ENCODE data around the gene DNAI1. TPM values are rescaled to one million over a fixed set of nuclear protein-coding genes. Genes with fewer than 3 reads are reported as not detected.
A peak's percentile ranks its signal among the peaks of the same experiment; 100 is the strongest.

Gene DNAI1
- total and polyA plus RNA-seq, 3 experiments from 2014 or later: not detected

DNA sequence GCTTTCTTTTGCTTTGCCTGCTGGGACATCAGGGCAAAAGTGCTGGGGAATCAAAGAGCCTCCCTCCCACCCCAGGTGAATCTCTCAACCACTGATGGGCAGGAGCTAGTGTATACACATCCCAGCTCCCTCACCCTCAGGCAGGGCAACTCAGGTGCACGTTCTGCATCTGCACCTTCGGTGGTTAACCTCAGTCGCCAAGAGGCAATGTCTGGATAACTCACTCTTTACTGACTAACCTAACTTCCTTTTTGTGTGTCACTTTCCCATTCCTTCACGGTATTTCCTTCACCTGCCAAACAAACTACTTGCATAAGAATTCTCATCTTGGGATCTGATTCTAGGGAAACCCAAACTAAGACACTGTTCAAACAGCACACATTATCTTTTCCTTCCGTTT is 104.7 kb downstream of the DNAI1 start:
- no peak overlapping the region for H3K4me3 Mint-ChIP-seq
- no peaks in the 10 kb centered on the region for H3K4me1 ChIP-seq (ENCODE audit: insufficient read depth, low read length)
- H3K4me1 Mint-ChIP-seq: peaks cover 0 to 2% (median 0%) of the 10 kb centered on the region in 3 donors
- no peak overlapping the region for H3K4me3 ChIP-seq (ENCODE audit: low read length)
- ChIA-PET POLR2A (no interaction called here), CTCF (interaction anchor here (0.8 kb wide), 1 partner anchor 28 kb away, joined by 3 read pairs; no protein-coding TSS in a partner anchor)
- peaks cover 13 to 56% of the 10 kb centered on the region in 2 donors for H3K27me3 Mint-ChIP-seq
- peaks cover 5% of the 10 kb centered on the region for H3K9me3 ChIP-seq (ENCODE audit: low read length)
- no peaks in the 10 kb centered on the region for H3K36me3 ChIP-seq (ENCODE audit: insufficient read depth, low read length)
- H3K9me3 Mint-ChIP-seq: peaks cover 0 to 5% (median 2%) of the 10 kb centered on the region in 5 donors
- H3K27ac ChIP-seq (ENCODE audit: low read depth, low read length): no peak overlapping the region
- H3K36me3 Mint-ChIP-seq: peaks cover 0 to 2% (median 0%) of the 10 kb centered on the region in 3 donors
- H3K27me3 ChIP-seq (ENCODE audit: insufficient read depth, low read length, poor library complexity, severe bottlenecking): no peaks in the 10 kb centered on the region
- DNase-seq: no peak
- H3K27ac Mint-ChIP-seq: no peak overlapping the region

DNA sequence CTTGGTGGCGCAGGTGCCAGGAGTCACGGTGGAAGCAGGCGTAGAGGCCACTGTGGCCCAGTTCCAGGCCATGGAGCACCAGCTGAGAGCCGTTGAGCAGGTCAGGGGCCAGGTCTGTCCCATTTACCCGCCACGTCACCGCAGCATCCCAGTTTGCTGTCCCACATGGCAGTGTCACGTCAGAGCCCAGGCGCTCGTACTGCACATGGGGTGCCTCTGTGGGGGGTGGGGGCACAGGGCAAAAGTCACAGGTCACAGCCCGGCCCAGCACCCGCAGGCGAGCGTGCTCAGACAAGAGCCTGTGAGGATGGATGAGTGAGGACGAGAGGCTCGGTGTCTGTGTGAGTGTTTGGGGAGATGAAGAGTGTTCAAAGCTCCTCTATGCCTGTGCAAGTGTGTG is 106.0 kb downstream of the DNAI1 start:
- CTCF ChIA-PET: no interaction called here

DNA sequence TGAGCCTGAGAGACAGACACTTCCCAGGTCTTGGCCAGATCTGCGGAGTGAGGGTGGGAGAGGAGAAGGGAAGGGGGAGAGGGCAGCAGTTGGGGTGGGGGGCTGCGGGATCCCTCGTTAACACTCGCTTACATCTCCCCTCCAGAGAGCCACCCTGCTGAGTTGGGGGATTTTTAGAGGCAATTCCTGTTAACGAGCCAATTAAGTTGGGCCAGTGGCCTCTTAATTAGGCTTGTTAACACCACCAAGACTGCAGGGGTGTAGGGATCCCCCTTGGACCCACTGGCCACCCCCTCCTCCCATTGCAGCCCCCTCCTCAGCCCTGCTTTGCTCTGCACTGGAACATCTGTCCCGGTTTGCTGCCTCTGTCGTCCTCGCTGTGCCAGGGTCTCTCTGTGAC is 107.3 kb downstream of the DNAI1 start:
- H3K4me1 Mint-ChIP-seq: no peaks in the 10 kb centered on the region
- peak overlapping the region in 1 of 8 donors; percentile 35 for H3K27ac Mint-ChIP-seq
- Histone ChIP-seq H3K27me3 (ENCODE audit: insufficient read depth, low read length, poor library complexity, severe bottlenecking) (no peaks in the 10 kb centered on the region), H3K36me3 (ENCODE audit: insufficient read depth, low read length) (no peaks in the 10 kb centered on the region), H3K27ac (ENCODE audit: low read depth, low read length) (no peak overlapping the region), H3K9me3 (ENCODE audit: low read length) (peaks cover 5% of the 10 kb centered on the region), H3K4me3 (ENCODE audit: low read length) (no peak overlapping the region), H3K4me1 (ENCODE audit: insufficient read depth, low read length) (no peaks in the 10 kb centered on the region)
- POLR2A ChIA-PET: no interaction called here
- CTCF ChIA-PET: no interaction called here
- peaks cover 0 to 2% (median 0%) of the 10 kb centered on the region in 3 donors for H3K36me3 Mint-ChIP-seq
- no peak for DNase-seq
- H3K4me3 Mint-ChIP-seq: no peak overlapping the region
- H3K27me3 Mint-ChIP-seq: peaks cover 11 to 51% of the 10 kb centered on the region in 2 donors
- H3K9me3 Mint-ChIP-seq: peaks cover 0 to 5% (median 2%) of the 10 kb centered on the region in 5 donors

More for the DNA sequence above, 106.0 kb downstream of the DNAI1 start:
- Mint-ChIP-seq H3K27ac (no peak overlapping the region), H3K36me3 (peaks cover 0 to 2% (median 0%) of the 10 kb centered on the region in 3 donors), H3K4me3 (no peak overlapping the region), H3K27me3 (peaks cover 11 to 51% of the 10 kb centered on the region in 2 donors), H3K4me1 (peaks cover 0 to 2% (median 0%) of the 10 kb centered on the region in 3 donors), H3K9me3 (peaks cover 0 to 5% (median 2%) of the 10 kb centered on the region in 5 donors)
- H3K27me3 ChIP-seq (ENCODE audit: insufficient read depth, low read length, poor library complexity, severe bottlenecking): no peaks in the 10 kb centered on the region
- no peaks in the 10 kb centered on the region for H3K36me3 ChIP-seq (ENCODE audit: insufficient read depth, low read length)
- H3K4me3 ChIP-seq (ENCODE audit: low read length): no peak overlapping the region
- peaks cover 5% of the 10 kb centered on the region for H3K9me3 ChIP-seq (ENCODE audit: low read length)
- no peaks in the 10 kb centered on the region for H3K4me1 ChIP-seq (ENCODE audit: insufficient read depth, low read length)
- DNase-seq: no peak
- H3K27ac ChIP-seq (ENCODE audit: low read depth, low read length): no peak overlapping the region
- POLR2A ChIA-PET: no interaction called here

DNA sequence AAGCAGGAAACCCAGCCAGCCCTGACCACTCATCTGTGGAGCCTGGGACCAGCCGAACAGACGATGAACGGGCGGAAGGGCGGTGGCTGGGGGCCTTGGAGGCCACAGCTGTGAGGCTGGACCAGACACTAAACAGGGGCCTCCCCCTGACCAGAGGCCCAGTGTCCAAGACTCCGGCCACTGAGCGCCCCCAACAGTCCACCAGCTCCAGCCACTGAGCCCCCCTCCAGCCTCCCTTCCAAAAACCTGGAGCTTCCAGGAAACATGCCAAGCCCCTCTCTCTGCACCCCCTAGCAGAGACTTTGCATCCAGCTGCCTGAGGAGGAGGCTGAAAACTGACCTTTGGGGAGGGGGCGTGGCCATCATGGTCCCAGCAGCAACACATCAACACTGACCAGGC is 107.7 kb downstream of the DNAI1 start:
- H3K4me3 ChIP-seq (ENCODE audit: low read length): no peak overlapping the region
- no peak overlapping the region for H3K4me3 Mint-ChIP-seq
- no peak overlapping the region for H3K27ac ChIP-seq (ENCODE audit: low read depth, low read length)
- H3K27me3 ChIP-seq (ENCODE audit: insufficient read depth, low read length, poor library complexity, severe bottlenecking): no peaks in the 10 kb centered on the region
- no peak for DNase-seq
- peaks cover 11 to 46% of the 10 kb centered on the region in 2 donors for H3K27me3 Mint-ChIP-seq
- H3K36me3 ChIP-seq (ENCODE audit: insufficient read depth, low read length): no peaks in the 10 kb centered on the region
- no peak overlapping the region for H3K27ac Mint-ChIP-seq
- POLR2A ChIA-PET: no interaction called here
- H3K36me3 Mint-ChIP-seq: peaks cover 0 to 2% (median 0%) of the 10 kb centered on the region in 3 donors
- CTCF ChIA-PET: no interaction called here
- H3K4me1 ChIP-seq (ENCODE audit: insufficient read depth, low read length): no peaks in the 10 kb centered on the region
- no peaks in the 10 kb centered on the region for H3K4me1 Mint-ChIP-seq
- H3K9me3 Mint-ChIP-seq: peaks cover 0 to 5% (median 2%) of the 10 kb centered on the region in 5 donors
- peaks cover 5% of the 10 kb centered on the region for H3K9me3 ChIP-seq (ENCODE audit: low read length)

DNA sequence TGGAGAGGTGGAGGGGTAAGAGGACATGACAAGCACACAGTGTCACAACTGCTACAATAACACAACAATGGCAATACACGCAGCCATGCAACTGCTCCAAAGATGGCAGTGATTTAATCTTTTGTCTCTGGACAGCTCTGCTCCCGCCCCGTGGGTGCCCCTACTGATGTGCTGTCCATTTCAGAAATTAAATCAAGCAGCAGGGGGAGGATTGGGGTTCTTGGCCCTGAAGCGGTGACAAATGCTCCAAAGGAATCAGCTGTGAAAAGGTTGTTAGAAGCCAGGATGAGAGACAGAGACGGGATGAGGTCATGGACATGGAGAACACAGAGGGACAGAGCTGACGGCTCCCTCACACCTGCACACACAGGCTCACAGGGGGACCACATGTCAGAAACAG is 108.4 kb downstream of the DNAI1 start:
- CTCF ChIA-PET: no interaction called here

DNA sequence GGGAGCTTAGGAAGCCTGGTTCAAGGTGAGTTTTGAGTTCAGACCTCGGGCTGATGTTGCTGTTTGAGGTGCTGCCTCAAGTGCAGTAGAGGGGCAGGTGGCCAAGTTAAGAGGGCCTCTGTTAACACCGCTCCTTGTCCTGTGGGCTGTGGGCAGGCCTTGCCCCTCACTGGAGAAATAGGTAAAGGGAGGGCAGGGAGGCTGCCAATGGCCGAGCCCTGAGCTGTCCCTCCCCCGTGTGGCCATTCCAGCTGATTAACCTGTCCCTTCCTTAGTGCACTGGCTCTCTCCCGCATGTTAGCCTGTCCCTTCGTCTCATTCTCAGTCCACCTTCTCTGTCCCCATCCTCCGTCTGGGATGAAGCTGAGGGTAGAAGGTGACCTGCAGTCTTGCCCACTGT is 109.5 kb downstream of the DNAI1 start:
- DNase-seq: no peak
- H3K4me1 ChIP-seq (ENCODE audit: insufficient read depth, low read length): no peaks in the 10 kb centered on the region
- H3K4me3 ChIP-seq (ENCODE audit: low read length): no peak overlapping the region
- no peak overlapping the region for H3K27ac ChIP-seq (ENCODE audit: low read depth, low read length)
- ChIA-PET POLR2A (no interaction called here), CTCF (no interaction called here)
- peaks cover 0 to 2% (median 0%) of the 10 kb centered on the region in 5 donors for H3K9me3 Mint-ChIP-seq
- no peak overlapping the region for H3K4me3 Mint-ChIP-seq
- H3K27ac Mint-ChIP-seq: peak overlapping the region in 1 of 8 donors; percentile 85
- peaks cover 0 to 2% (median 0%) of the 10 kb centered on the region in 3 donors for H3K36me3 Mint-ChIP-seq
- peaks cover 2% of the 10 kb centered on the region for H3K27me3 ChIP-seq (ENCODE audit: insufficient read depth, low read length, poor library complexity, severe bottlenecking)
- H3K4me1 Mint-ChIP-seq: no peaks in the 10 kb centered on the region
- no peaks in the 10 kb centered on the region for H3K36me3 ChIP-seq (ENCODE audit: insufficient read depth, low read length)
- no peaks in the 10 kb centered on the region for H3K9me3 ChIP-seq (ENCODE audit: low read length)
- H3K27me3 Mint-ChIP-seq: peaks cover 15 to 56% of the 10 kb centered on the region in 2 donors

More for the DNA sequence above, 108.4 kb downstream of the DNAI1 start:
- DNase-seq: no peak
- H3K9me3 Mint-ChIP-seq: peaks cover 0 to 5% (median 2%) of the 10 kb centered on the region in 5 donors
- Histone ChIP-seq H3K4me1 (ENCODE audit: insufficient read depth, low read length) (no peaks in the 10 kb centered on the region), H3K36me3 (ENCODE audit: insufficient read depth, low read length) (no peaks in the 10 kb centered on the region), H3K4me3 (ENCODE audit: low read length) (no peak overlapping the region), H3K27ac (ENCODE audit: low read depth, low read length) (no peak overlapping the region), H3K27me3 (ENCODE audit: insufficient read depth, low read length, poor library complexity, severe bottlenecking) (no peaks in the 10 kb centered on the region), H3K9me3 (ENCODE audit: low read length) (peaks cover 4% of the 10 kb centered on the region)
- H3K27ac Mint-ChIP-seq: no peak overlapping the region
- peaks cover 13 to 50% of the 10 kb centered on the region in 2 donors for H3K27me3 Mint-ChIP-seq
- peaks cover 0 to 2% (median 0%) of the 10 kb centered on the region in 3 donors for H3K36me3 Mint-ChIP-seq
- no peaks in the 10 kb centered on the region for H3K4me1 Mint-ChIP-seq
- POLR2A ChIA-PET: no interaction called here
- H3K4me3 Mint-ChIP-seq: no peak overlapping the region

DNA sequence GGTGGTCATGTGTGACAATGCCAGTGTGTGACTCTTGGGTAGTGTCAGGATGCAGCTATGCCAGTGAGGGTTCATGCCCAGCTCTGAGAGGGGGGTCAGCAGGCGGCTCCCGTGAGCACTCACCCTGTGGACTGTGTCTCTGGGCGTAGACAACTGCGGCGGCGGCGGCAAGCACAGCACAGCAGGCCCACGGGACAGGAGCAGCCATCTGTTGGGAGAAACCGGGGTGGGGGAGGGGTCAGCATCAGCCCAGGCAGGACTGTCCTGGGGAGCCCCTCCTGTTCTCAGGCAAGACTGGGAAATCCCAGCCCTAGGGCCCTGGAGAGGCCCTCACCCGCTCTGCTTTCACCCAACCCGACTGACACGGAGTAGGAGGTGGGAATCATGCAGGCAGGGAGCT is 110.2 kb downstream of the DNAI1 start:
- H3K4me3 ChIP-seq (ENCODE audit: low read length): no peak overlapping the region
- Mint-ChIP-seq H3K4me3 (no peak overlapping the region), H3K27me3 (peaks cover 13 to 59% of the 10 kb centered on the region in 2 donors), H3K4me1 (no peaks in the 10 kb centered on the region), H3K9me3 (peaks cover 0 to 2% (median 0%) of the 10 kb centered on the region in 5 donors), H3K36me3 (no peaks in the 10 kb centered on the region), H3K27ac (no peak overlapping the region)
- no peaks in the 10 kb centered on the region for H3K4me1 ChIP-seq (ENCODE audit: insufficient read depth, low read length)
- no peaks in the 10 kb centered on the region for H3K36me3 ChIP-seq (ENCODE audit: insufficient read depth, low read length)
- CTCF ChIA-PET: no interaction called here
- POLR2A ChIA-PET: no interaction called here
- H3K27me3 ChIP-seq (ENCODE audit: insufficient read depth, low read length, poor library complexity, severe bottlenecking): peaks cover 2% of the 10 kb centered on the region
- H3K27ac ChIP-seq (ENCODE audit: low read depth, low read length): no peak overlapping the region
- no peak for DNase-seq
- no peaks in the 10 kb centered on the region for H3K9me3 ChIP-seq (ENCODE audit: low read length)

DNA sequence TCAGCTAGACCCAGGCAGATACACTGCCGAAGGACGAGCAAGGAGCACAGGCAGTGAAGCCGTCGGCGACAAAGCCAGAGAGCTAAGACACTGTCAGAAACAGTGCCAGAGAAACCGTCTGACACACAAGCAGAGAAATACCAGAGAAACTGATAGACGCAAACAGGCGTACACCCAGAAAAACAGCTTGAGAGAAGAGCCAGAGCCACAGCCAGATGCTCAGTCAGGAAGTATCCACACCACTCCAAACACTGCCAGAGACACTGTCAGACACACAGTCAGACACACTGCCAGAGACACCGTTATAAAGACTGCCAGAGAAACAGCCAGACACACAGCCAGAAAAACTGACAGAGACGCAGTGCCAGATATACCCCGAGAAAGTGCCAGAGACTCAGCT is 111.8 kb downstream of the DNAI1 start:
- peaks cover 2% of the 10 kb centered on the region for H3K27me3 ChIP-seq (ENCODE audit: insufficient read depth, low read length, poor library complexity, severe bottlenecking)
- H3K4me3 Mint-ChIP-seq: no peak overlapping the region
- no peak overlapping the region for H3K27ac Mint-ChIP-seq
- H3K4me1 ChIP-seq (ENCODE audit: insufficient read depth, low read length): no peaks in the 10 kb centered on the region
- peaks cover 19 to 57% of the 10 kb centered on the region in 2 donors for H3K27me3 Mint-ChIP-seq
- CTCF ChIA-PET: no interaction called here
- no peak for DNase-seq
- no peaks in the 10 kb centered on the region for H3K9me3 ChIP-seq (ENCODE audit: low read length)
- no peaks in the 10 kb centered on the region for H3K36me3 ChIP-seq (ENCODE audit: insufficient read depth, low read length)
- no peaks in the 10 kb centered on the region for H3K36me3 Mint-ChIP-seq
- no peak overlapping the region for H3K4me3 ChIP-seq (ENCODE audit: low read length)
- H3K9me3 Mint-ChIP-seq: no peaks in the 10 kb centered on the region
- no peaks in the 10 kb centered on the region for H3K4me1 Mint-ChIP-seq
- POLR2A ChIA-PET: no interaction called here
- no peak overlapping the region for H3K27ac ChIP-seq (ENCODE audit: low read depth, low read length)

All from CD8-positive, alpha-beta memory T cell (primary cell).